ENCODE data around the gene TWIST2.

- no peak for TF ChIP-seq CTCF (conservative IDR thresholded peaks at IDR 0.05; ENCODE audit: low read length)
- TF ChIP-seq EZH2phosphoT487 (IDR thresholded peaks at IDR 0.05; ENCODE audit: borderline replicate concordance) = no peak
These were observed 39.1 kb upstream of the TWIST2 start for GRCh38 chr2:238808761-238809160.

Data from Loucy (cell line).